Sigmoid colon (tissue), 4 donors: ENCODE data around the gene ZP1.

Experiments used
- CTCF ChIP-seq, 4 experiments: fragments of 450-650 bp in 3 of 4; fragments of 200-600 bp in 1 of 4; IDR thresholded peaks; one replicate each; pipeline ENCODE4 v1.5.1; 2016 to 2019; ENCODE audit warnings: antibody characterized with exemption in 4 of 4, mild to moderate bottlenecking in 3 of 4, moderate library complexity in 2 of 4
- POLR2AphosphoS5 ChIP-seq, 4 donors: sonication (generic); formaldehyde crosslinking; IDR thresholded peaks; one replicate each; pipeline ENCODE4 v1.6.1; 2017; ENCODE audit warnings: antibody characterized with exemption in 4 of 4

GRCh38 chr11:60899977-60900376 lies 32.6 kb downstream of the ZP1 start:
- TF ChIP-seq CTCF (IDR thresholded peaks at IDR 0.05) (no peak), POLR2AphosphoS5 (IDR thresholded peaks at IDR 0.05) (no peak)
